Retinal pigment epithelial cell (primary cell): ENCODE data around the gene PARD3.

Source experiments
- DNase-seq: peaks from one replicate; pipeline ENCODE4 v3.0.0-alpha.2; 2010; ENCODE audit warnings: low read depth
- H3K4me3 ChIP-seq: 2 replicates; pipeline ENCODE4 v1.5.1; 2011; ENCODE audit warnings: mild to moderate bottlenecking, low read length, control low read depth, moderate library complexity
- TF ChIP-seq, protein P1 (sequence below): conservative IDR thresholded peaks from 2 replicates; pipeline ENCODE4 v1.5.1; 2011; ENCODE audit warnings: low read depth, low read length, control low read depth, inconsistent platforms

Gene PARD3

GRCh38 chr10:34191406-34191805 is 623.7 kb downstream of the PARD3 start:
- no peak for DNase-seq
- TF ChIP-seq, protein P1, sequence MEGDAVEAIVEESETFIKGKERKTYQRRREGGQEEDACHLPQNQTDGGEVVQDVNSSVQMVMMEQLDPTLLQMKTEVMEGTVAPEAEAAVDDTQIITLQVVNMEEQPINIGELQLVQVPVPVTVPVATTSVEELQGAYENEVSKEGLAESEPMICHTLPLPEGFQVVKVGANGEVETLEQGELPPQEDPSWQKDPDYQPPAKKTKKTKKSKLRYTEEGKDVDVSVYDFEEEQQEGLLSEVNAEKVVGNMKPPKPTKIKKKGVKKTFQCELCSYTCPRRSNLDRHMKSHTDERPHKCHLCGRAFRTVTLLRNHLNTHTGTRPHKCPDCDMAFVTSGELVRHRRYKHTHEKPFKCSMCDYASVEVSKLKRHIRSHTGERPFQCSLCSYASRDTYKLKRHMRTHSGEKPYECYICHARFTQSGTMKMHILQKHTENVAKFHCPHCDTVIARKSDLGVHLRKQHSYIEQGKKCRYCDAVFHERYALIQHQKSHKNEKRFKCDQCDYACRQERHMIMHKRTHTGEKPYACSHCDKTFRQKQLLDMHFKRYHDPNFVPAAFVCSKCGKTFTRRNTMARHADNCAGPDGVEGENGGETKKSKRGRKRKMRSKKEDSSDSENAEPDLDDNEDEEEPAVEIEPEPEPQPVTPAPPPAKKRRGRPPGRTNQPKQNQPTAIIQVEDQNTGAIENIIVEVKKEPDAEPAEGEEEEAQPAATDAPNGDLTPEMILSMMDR, result no peak

DNA sequence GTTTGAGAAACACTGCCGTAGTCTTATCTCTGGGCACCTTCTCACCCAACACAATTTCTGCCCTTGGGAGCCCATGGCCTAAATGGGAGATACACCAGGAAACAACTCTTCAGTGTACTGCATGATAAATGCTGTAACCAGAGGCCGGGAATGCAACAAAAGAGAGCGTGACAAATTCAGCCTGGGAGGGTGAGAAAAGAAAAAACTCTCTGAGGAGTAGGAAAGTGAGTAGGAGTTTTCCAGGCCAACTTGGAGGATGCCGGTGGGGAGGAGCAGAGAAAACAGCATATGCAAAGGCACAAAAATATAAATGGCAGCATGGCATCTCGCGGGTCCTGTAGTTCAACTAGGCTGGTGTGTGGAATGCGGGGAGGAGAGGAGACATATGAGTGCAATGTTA is 624.5 kb downstream of the PARD3 start:
- DNase-seq, result no peak
- no peak overlapping the region for H3K4me3 ChIP-seq
- TF ChIP-seq, protein P1, result no peak

More at GRCh38 chr10:34191406-34191805, 623.7 kb downstream of the PARD3 start:
- no peak overlapping the region for H3K4me3 ChIP-seq

- TF ChIP-seq, protein P1, result no peak
- no peak for DNase-seq
Measured at GRCh38 chr10:34189830-34190229, 625.3 kb downstream of the PARD3 start.

GRCh38 chr10:34188221-34188620 is 626.9 kb downstream of the PARD3 start:
- TF ChIP-seq, protein P1, result no peak
- no peak overlapping the region for H3K4me3 ChIP-seq
- DNase-seq, result no peak

More at GRCh38 chr10:34189830-34190229, 625.3 kb downstream of the PARD3 start:
- H3K4me3 ChIP-seq, result no peak overlapping the region

DNA sequence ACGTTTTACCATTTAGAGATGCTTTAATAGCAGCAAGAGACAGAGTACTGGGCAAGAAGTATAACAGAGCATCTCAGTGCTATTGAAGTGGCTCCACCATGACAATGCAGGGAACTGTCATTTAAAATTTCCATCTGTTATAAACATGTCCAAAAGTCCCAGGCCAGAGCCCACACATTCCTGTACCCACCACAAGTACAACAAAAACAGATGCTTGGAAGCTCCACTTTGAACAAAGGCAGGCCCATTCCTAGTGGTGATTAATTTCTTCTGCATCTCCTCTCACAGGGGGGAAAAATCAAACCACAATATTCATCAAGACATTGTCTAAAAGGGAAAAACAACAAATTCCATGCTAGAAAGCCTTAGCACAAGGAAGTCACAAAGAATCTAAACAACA is 627.9 kb downstream of the PARD3 start:
- TF ChIP-seq, protein P1, result no peak
- H3K4me3 ChIP-seq, result no peak overlapping the region
- DNase-seq, result no peak

DNA sequence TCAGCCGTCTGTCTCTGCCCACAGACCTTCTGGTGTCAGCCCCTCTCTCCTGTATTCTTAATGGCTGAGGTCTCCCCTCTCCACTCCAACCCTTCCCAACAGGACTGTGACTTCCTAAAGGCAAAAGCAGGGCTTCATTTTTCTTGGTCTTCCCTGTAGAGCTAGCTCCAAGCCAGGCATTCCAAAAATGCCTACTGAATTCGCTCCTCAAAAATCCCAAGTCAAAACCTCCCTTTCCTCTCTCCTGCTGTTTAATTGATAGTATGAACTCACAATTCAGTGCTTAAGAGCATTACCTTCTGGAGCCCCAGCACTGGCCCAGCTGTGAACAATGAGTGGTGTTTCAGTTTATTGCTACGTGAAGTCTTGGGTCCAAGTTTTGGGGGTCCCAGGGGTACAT is 628.4 kb downstream of the PARD3 start:
- H3K4me3 ChIP-seq, result no peak overlapping the region
- TF ChIP-seq, protein P1, result no peak
- no peak for DNase-seq

GRCh38 chr10:34185998-34186397 is 629.1 kb downstream of the PARD3 start:
- no peak for DNase-seq
- TF ChIP-seq, protein P1, result no peak
- no peak overlapping the region for H3K4me3 ChIP-seq
